ENCODE data around the gene BRD4.

DNA sequence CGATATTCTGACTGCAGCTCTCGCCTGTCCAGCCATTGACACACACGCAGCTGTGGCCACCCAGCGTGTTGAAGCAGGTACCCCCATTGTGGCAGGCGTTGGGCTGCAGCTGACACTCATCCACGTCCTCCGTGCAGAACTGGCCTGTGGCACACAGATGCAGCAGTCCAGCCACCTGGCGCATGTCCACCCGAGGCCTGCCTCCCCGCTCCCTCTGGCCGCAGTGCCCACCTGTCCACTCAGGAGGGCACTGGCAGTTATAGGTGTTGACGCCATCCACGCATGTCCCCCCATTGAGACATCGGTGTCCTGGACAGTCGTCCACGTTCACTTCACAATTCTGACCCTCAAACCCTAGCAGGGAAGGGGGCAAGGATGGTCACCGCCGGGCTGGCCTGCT, 140.8 kb downstream of the BRD4 start:
- TF ChIP-seq, protein P1, sequence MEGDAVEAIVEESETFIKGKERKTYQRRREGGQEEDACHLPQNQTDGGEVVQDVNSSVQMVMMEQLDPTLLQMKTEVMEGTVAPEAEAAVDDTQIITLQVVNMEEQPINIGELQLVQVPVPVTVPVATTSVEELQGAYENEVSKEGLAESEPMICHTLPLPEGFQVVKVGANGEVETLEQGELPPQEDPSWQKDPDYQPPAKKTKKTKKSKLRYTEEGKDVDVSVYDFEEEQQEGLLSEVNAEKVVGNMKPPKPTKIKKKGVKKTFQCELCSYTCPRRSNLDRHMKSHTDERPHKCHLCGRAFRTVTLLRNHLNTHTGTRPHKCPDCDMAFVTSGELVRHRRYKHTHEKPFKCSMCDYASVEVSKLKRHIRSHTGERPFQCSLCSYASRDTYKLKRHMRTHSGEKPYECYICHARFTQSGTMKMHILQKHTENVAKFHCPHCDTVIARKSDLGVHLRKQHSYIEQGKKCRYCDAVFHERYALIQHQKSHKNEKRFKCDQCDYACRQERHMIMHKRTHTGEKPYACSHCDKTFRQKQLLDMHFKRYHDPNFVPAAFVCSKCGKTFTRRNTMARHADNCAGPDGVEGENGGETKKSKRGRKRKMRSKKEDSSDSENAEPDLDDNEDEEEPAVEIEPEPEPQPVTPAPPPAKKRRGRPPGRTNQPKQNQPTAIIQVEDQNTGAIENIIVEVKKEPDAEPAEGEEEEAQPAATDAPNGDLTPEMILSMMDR (IDR thresholded peaks at IDR 0.05; ENCODE audit: borderline replicate concordance, extremely low read depth, low read length, poor library complexity, severe bottlenecking), result no peak
- TF ChIP-seq EZH2 (IDR thresholded peaks at IDR 0.05; ENCODE audit: borderline replicate concordance, low read depth, low read length, severe bottlenecking), result no peak

All from DND-41 (cell line).